ENCODE results near the gene CAMTA1. TPM values are rescaled to one million over a fixed set of nuclear protein-coding genes. Genes with fewer than 3 reads are reported as not detected.

CAMTA1 gene
- total and polyA plus RNA-seq, 12 donors = 123 to 265 (median 142) TPM

- H3K27me3 ChIP-seq = peaks cover 0 to 6% (median 0%) of the 10 kb centered on the region in 7 donors
- intact Hi-C loops (cut with DNase I) = no loop called here
- H3K4me1 ChIP-seq = peaks cover 0 to 3% (median 0%) of the 10 kb centered on the region in 9 donors
- DNase-seq = no peak
- TF ChIP-seq CTCF (IDR thresholded peaks at IDR 0.05) = no peak
- H3K36me3 ChIP-seq = no peaks in the 10 kb centered on the region
- no peak overlapping the region for H3K4me3 ChIP-seq
- WGBS, 2 donors = 63 to 69% methylated on average over 6 of the region's 6 CpGs
- H3K27ac ChIP-seq = no peak overlapping the region
- H3K9me3 ChIP-seq = no peaks in the 10 kb centered on the region
- no peak for ATAC-seq
Measured at GRCh38 chr1:6976044-6976375, 190.8 kb downstream of the CAMTA1 start.

- H3K27ac ChIP-seq = no peak overlapping the region
- peaks cover 0 to 6% (median 0%) of the 10 kb centered on the region in 7 donors for H3K27me3 ChIP-seq
- no peak for DNase-seq
- H3K36me3 ChIP-seq = no peaks in the 10 kb centered on the region
- WGBS, 2 donors = 64 to 68% methylated on average over 5 of the region's 5 CpGs
- H3K4me3 ChIP-seq = no peak overlapping the region
- H3K4me1 ChIP-seq = no peaks in the 10 kb centered on the region
- TF ChIP-seq CTCF (IDR thresholded peaks at IDR 0.05) = no peak
- intact Hi-C loops (cut with DNase I) = no loop called here
- no peak for ATAC-seq
- H3K9me3 ChIP-seq = no peaks in the 10 kb centered on the region
Measured at GRCh38 chr1:6979003-6979613, 193.9 kb downstream of the CAMTA1 start.

GRCh38 chr1:6981595-6981994 is 196.3 kb downstream of the CAMTA1 start:
- H3K4me3 ChIP-seq = no peak overlapping the region
- no peak overlapping the region for H3K27ac ChIP-seq
- no peaks in the 10 kb centered on the region for H3K9me3 ChIP-seq
- no peak for DNase-seq
- no peaks in the 10 kb centered on the region for H3K36me3 ChIP-seq
- no peak for TF ChIP-seq CTCF (IDR thresholded peaks at IDR 0.05)
- peaks cover 0 to 1% (median 0%) of the 10 kb centered on the region in 7 donors for H3K27me3 ChIP-seq
- intact Hi-C loops (cut with DNase I) = no loop called here
- no peaks in the 10 kb centered on the region for H3K4me1 ChIP-seq
- no peak for ATAC-seq

- no peaks in the 10 kb centered on the region for H3K36me3 ChIP-seq
- intact Hi-C loops (cut with DNase I) = no loop called here
- ATAC-seq (no peak), DNase-seq (no peak)
- no peak overlapping the region for H3K4me3 ChIP-seq
- H3K27me3 ChIP-seq = peaks cover 0 to 3% (median 0%) of the 10 kb centered on the region in 7 donors
- TF ChIP-seq CTCF (IDR thresholded peaks at IDR 0.05) = no peak
- 86 to 92% methylated on average over 9 of the region's 9 CpGs for WGBS, 2 donors
- H3K9me3 ChIP-seq = no peaks in the 10 kb centered on the region
- H3K27ac ChIP-seq = no peak overlapping the region
- no peaks in the 10 kb centered on the region for H3K4me1 ChIP-seq
Measured at GRCh38 chr1:6982443-6982842, 197.2 kb downstream of the CAMTA1 start.
